ENCODE results near the gene SLK.

The SLK gene

GRCh38 chr10:103966671-103967447 is at the start of gene SLK:
TSS of gene SLK (plus strand) at chr10:103967140. CDS start at chr10:103967746, 606 bp downstream.
- DNase-seq (ENCODE audit: low read depth in 1 of 2, low spot score in 1 of 2): peak; percentile 73 to 78

DNA sequence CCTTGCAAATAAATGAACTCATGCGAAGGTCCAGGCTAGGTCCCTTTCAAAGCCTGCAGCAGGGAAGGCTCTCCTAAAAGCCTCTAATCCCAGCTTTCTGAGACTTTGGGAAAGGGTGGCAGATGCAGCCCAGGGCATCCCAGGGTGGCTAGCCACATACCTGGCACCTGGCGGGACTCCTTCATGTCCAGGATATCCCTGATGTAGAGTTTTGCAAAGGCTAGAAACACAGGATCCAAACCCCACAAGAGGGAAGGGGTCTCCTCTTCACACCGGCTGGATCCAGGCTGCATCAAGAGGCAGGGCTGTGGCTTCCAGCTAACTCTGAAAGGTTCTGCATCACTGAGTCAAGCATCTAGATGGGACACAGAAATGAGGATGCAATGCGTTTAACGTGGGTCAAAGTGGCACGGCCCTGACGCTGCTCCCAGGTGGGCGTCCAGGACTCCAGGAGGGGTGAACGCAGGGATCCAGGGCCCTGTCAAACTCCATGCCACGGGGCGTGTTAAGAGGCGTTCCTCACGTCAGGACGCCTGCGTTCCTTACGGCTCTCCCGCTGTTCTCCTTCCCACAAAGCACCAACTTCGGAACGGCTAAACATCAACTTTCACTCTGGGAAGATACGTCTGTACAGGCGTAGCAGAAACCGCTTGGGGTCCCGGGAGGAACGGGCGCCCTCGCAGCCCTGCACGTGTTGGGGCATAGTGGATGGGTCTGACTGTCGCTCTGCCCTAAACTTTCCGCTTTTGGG is 49.5 kb upstream of the SLK start:
- no peak for DNase-seq (ENCODE audit: low read depth in 1 of 2, low spot score in 1 of 2)

DNA sequence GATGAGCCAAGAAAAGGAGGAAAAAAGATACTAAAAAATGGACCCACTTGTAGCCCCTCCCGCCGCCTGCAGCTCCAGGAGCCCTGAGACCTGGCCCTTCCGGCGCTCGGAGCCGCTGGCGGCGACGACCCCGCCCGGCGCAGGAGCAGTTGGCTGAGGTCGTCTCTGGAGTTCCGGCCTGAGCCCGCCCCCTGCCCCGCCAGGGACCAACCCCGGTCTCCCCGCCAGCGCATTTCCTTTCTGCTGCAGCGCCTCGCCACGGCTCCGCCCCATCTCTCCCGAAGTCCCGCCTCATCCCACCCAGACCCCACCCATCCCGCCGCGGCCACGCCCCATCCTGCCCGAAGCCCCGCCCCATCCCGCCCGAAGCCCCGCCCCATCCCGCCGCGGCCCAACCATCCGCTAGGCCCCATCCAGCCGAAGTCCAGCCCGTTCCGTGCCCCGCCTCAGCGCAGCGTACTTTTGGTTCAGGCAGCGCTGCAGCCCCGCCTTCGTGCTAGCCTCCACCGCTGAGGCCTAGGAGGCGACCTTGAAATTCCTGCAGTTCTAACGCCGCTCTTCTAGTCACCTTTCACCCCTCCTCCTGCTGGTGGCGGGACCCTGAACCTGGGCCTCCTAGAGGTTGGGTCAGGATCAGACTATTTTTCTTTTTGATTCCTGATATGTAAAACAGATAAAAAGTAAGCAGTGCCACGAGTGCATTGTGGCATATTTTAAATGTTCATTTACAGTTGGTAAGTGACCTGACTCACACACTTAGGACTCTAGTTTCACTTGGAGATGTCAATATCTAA is 48.7 kb upstream of the SLK start, which contains the start of gene STN1:
Gene STN1, minus strand, starts transcription at position 132 of the 794 bp plus-strand sequence. CDS start 590 bp downstream, outside the sequence.
- peak; percentile 90 to 95 for DNase-seq (ENCODE audit: low read depth in 1 of 2, low spot score in 1 of 2)

GRCh38 chr10:103919648-103920025 is 47.3 kb upstream of the SLK start:
- no peak for DNase-seq (ENCODE audit: low read depth in 1 of 2, low spot score in 1 of 2)

DNA sequence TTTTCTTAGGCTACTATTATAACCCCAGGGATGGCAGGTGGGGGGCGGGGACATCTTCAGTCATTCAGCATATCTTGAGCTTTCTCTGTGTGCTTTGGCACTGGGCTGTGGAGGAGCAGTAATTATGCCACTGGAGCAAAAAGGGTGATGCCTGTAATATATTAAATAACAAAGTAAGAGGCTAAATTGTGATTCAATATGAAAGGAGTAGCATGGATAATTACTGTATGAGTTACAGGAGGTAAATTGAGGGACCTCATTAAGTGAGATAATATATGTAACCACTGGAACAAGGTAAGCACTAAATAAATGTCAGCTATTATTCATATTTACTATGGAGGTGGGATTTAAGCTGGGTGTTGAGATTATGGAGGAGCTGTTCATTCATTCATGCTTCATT is 45.7 kb upstream of the SLK start:
- DNase-seq (ENCODE audit: low read depth in 1 of 2, low spot score in 1 of 2): no peak

DNA sequence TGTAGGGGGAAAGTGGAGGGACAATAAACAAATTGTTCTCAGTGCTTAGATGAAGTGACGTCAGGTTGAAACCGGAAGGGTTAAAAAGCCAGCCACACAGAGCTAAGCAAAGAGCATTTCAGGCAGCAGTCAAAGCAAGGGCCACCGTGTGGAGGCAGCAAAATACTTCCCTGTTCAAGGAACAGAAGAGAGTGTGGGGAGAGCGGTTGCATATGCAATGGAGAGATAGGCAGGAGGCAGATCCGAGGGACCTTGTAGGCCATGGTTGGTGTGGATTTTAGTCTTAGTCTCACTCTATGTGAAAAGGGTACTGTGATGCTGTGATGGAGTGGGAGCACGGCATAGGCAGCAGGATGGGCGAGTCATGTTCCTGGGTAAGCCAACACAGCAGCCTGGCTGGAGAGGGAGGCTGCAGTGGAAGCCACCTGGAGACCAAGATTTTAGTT is 45.2 kb upstream of the SLK start:
- no peak for DNase-seq (ENCODE audit: low read depth in 1 of 2, low spot score in 1 of 2)

DNA sequence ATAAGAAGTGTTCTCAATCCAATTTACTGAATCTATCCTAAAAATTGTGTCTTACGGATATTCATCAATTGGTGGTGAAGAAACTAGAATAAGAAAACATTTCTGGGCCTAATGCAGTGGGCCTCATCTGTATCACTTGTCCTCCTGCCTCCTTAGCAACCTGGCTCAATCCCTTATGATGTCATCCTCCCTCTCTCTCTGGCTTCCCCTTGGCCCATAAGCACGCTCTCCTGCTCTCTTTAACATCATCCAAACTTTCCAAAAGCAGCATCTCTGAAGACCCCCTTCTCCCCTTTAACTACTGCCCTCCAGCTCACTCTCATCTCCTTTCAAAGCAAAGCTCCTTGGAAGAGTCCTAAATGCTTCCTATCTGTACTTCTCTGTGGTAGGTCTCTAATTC is 44.3 kb upstream of the SLK start:
- DNase-seq (ENCODE audit: low read depth in 1 of 2, low spot score in 1 of 2): no peak

GRCh38 chr10:103923502-103923901 is 43.4 kb upstream of the SLK start:
- no peak for DNase-seq (ENCODE audit: low read depth in 1 of 2, low spot score in 1 of 2)

- DNase-seq (ENCODE audit: low read depth in 1 of 2, low spot score in 1 of 2): no peak
These were observed 41.3 kb upstream of the SLK start for GRCh38 chr10:103925591-103925990.

GRCh38 chr10:103926722-103927319 is 40.1 kb upstream of the SLK start:
- no peak for DNase-seq (ENCODE audit: low read depth in 1 of 2, low spot score in 1 of 2)

- no peak for DNase-seq (ENCODE audit: low read depth in 1 of 2, low spot score in 1 of 2)
These were observed 38.2 kb upstream of the SLK start for GRCh38 chr10:103928784-103929183.

- no peak for DNase-seq (ENCODE audit: low read depth in 1 of 2, low spot score in 1 of 2)
These were observed 37.5 kb upstream of the SLK start for GRCh38 chr10:103929381-103929921.

DNA sequence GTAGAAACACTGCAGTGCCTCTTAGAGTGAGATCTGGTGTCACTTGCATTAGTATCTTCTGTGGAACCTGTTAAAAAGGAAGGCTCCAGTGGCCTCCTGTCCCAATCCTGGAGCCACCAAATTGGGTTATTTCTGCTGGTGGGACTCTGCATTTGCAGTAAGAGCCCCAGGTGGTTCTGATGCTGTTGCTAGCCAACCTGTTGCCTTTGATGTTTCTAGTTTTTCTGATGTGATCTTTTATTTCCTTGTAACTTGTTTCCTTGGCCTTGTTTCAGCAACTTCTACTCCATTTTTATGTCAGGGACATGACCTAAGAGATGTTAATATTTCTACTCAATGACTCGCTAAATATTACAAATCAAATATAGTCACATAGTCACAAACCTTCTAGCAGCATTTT is 36.5 kb upstream of the SLK start:
- no peak for DNase-seq (ENCODE audit: low read depth in 1 of 2, low spot score in 1 of 2)

GRCh38 chr10:103930881-103931280 is 36.1 kb upstream of the SLK start:
- no peak for DNase-seq (ENCODE audit: low read depth in 1 of 2, low spot score in 1 of 2)

DNA sequence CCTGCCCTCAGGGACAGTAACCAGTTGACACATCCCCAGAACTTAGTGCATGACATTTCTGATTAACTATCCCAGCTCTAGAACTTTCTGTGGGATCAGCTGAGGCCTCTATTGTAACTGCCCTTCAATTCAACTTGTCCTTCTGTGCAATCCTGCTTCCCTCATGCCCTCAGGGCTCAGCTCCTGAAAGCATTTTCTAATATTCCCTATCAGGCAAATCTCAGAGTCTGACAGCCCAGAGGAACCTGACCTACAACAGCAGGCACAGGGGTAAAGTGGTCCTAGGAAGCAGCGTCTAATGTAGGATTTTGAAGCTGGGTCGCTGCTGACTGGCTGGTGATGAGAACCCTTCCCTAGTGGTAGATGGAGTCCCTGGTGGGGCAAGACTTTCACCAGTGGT is 35.3 kb upstream of the SLK start:
- no peak for DNase-seq (ENCODE audit: low read depth in 1 of 2, low spot score in 1 of 2)

DNA sequence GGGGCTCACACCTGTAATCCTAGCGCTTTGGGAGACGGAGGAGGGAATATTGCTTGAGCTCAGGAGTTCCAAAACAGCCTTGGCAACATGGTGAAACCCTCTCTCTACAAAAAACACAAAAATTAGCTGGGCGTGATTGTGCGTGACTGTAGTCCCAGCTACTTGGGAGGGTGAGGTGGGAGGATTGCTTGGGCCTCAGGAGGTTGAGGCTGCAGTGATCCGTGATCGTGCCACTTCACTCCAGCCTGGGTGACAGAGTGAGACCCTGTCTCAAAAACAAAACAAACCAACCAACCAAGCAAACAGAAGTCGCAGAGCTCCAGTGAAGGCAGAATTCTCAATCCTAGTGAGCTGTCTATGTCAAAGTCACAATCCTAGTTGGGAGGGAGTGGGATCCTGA is 34.7 kb upstream of the SLK start:
- no peak for DNase-seq (ENCODE audit: low read depth in 1 of 2, low spot score in 1 of 2)

- DNase-seq (ENCODE audit: low read depth in 1 of 2, low spot score in 1 of 2): no peak
These were observed 34.0 kb upstream of the SLK start for GRCh38 chr10:103932971-103933370.

DNA sequence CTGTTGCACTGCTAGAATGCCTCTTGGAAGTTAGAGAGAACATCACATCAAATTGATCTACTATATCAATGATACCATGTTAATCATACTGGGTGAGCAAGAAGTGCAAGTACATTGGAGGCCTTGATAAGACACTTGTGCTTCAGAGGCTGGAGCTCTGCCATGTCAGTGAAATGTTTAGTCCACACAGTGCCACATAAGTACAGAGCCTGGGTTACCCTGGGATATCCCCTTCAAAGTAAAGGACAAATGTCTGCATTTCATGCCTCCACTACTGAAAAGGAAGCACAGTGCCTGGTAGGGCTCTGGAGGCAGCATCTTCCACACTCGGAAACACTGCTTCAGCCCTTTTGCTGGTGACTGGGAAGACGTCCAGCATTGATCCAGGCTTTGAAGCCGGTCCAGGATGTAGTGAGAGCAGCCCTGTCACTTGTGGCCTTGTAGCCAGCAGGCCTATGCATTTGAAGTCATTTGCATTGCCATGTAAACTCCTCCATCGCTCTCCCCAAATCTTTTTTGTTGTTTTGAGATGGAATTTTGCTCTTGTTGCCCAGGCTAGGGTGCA is 33.3 kb upstream of the SLK start:
- DNase-seq (ENCODE audit: low read depth in 1 of 2, low spot score in 1 of 2): no peak

DNA sequence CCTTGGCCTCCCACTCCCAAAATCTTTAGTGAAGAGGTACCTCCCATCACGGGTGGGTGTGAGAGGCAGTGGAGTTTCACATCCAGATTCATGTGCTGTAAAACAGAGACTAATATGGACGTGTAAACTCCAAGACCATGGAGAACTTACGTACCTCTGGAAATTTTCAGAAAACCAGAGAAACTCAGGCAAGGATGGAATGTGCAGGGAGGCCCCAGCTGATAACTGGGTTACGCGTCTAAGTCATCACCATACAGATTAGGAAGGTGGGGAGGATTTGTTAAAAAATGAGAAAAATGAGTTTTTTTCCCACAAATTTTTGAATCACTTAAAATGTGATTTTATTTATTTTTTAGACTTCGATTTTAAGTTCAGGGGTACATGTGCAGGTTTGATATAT is 32.6 kb upstream of the SLK start:
- no peak for DNase-seq (ENCODE audit: low read depth in 1 of 2, low spot score in 1 of 2)

GRCh38 chr10:103936022-103936421 is 30.9 kb upstream of the SLK start:
- DNase-seq (ENCODE audit: low read depth in 1 of 2, low spot score in 1 of 2): no peak

DNA sequence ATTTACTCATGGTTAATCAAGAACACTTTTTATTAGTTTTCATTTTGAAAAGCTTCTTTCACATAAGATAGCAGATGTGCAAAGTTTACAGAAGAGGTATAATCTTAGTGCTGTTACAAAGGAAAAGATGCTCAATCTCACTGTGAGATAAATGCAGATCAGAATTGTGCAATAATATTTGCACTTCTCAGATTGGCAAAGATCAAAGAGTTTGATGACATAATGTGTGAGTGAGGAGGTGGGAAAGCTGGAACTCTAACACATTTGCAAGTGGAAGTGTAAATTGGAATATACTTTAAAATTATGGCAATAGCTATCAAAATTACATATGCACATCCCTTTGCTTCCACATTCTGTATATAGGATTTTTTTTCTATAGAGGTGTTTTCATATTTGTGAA is 27.4 kb upstream of the SLK start:
- no peak for DNase-seq (ENCODE audit: low read depth in 1 of 2, low spot score in 1 of 2)
